Body of pancreas (tissue), 4 donors: ENCODE results near the gene BEST1. TPM values are rescaled to one million over a fixed set of nuclear protein-coding genes. Genes with fewer than 3 reads are reported as not detected.
A peak's percentile ranks its signal among the peaks of the same experiment; 100 is the strongest.

Source experiments
- ATAC-seq: fragments of 150-250 bp; one replicate; pipeline ENCODE4 v1.9.1; 2016
- DNase-seq, 4 donors: peaks; one replicate each; pipeline ENCODE4 v3.0.0-alpha.2; 2019
- H3K27ac ChIP-seq, 4 donors: fragments of 200-600 bp; sonication (generic); 1 replicate in 3 of 4; 2 replicates in 1 of 4; pipeline versions ENCODE4 v1.5.1 to v1.6.1; 2016 to 2019; ENCODE audit warnings: mild to moderate bottlenecking in 1 of 4, mixed read lengths in 1 of 4, moderate library complexity in 1 of 4
- H3K27me3 ChIP-seq, 2 donors: fragments of 200-600 bp; sonication (generic); one replicate each; pipeline ENCODE4 v1.6.0; 2016; ENCODE audit warnings: mild to moderate bottlenecking in 1 of 2
- H3K36me3 ChIP-seq, 2 donors: fragments of 200-600 bp; sonication (generic); replicated peaks in 1 of 2; 2 replicates each; pipeline ENCODE4 v1.5.1; 2016; ENCODE audit warnings: low read depth in 2 of 2; ENCODE audit not compliant: insufficient read depth in 1 of 2
- H3K4me1 ChIP-seq: fragments of 200-600 bp; sonication (generic); one replicate; pipeline ENCODE4 v1.6.0; 2016
- H3K4me3 ChIP-seq, 2 donors: fragments of 200-600 bp; sonication (generic); 1 replicate in 1 of 2; 2 replicates in 1 of 2; pipeline ENCODE4 v1.5.1; 2016 to 2019
- H3K9me3 ChIP-seq, 3 donors: fragments of 200-600 bp; sonication (generic); 1 replicate in 2 of 3; 2 replicates in 1 of 3; pipeline ENCODE4 v1.5.1; 2016
- CTCF ChIP-seq, 7 experiments: fragments of 450-650 bp in 4 of 7; fragments of 200-600 bp in 3 of 7; sonication (generic) in 3 of 7; IDR thresholded peaks; one replicate each; pipeline ENCODE4 v1.5.1; 2016 to 2019; ENCODE audit warnings: antibody characterized with exemption in 7 of 7
- POLR2A ChIP-seq, 3 donors: fragments of 450-650 bp; IDR thresholded peaks; one replicate each; pipeline ENCODE4 v1.6.1; 2016; ENCODE audit warnings: antibody characterized with exemption in 3 of 3, mild to moderate bottlenecking in 2 of 3
- WGBS, 2 donors: methylation state at CpG; one replicate each; pipeline ENCODE4 v1.1.5; 2017; 5-methylcytosine and 5-hydroxymethylcytosine counted together
- intact Hi-C: fragments of 100-400 bp; cut with DNase I; formaldehyde crosslinking; loops from one replicate; pipeline ENCODE4 v1.15.1; 2023
- total RNA-seq, 2 donors: library from RNA; depleted of rRNA; stranded (reverse); fragments of >200 nt; gene quantifications; one replicate each; pipeline ENCODE4 v1.1.0, GENCODE V29; 2016

The BEST1 gene
- total RNA-seq, 2 donors from 2014 or later: 1.6 to 2.6 TPM

GRCh38 chr11:61905067-61905696, 45.0 kb upstream of the BEST1 start:
- Histone ChIP-seq H3K9me3 (no peaks in the 10 kb centered on the region), H3K4me3 (no peak overlapping the region), H3K4me1 (no peaks in the 10 kb centered on the region), H3K27ac (peak overlapping the region in 2 of 4 donors; percentile 46 to 58), H3K36me3 (no peaks in the 10 kb centered on the region), H3K27me3 (no peaks in the 10 kb centered on the region)
- no peak for ATAC-seq
- no peak for DNase-seq
- intact Hi-C loops: no loop called here
- WGBS, 2 donors: 85 to 88% methylated on average over 13 of the region's 13 CpGs
- TF ChIP-seq CTCF (IDR thresholded peaks at IDR 0.05) (no peak), POLR2A (IDR thresholded peaks at IDR 0.05) (no peak)

GRCh38 chr11:61905801-61906521, 44.2 kb upstream of the BEST1 start:
- 82 to 83% methylated on average over 11 to 14 of the region's 14 CpGs for WGBS, 2 donors
- Histone ChIP-seq H3K9me3 (no peaks in the 10 kb centered on the region), H3K4me1 (no peaks in the 10 kb centered on the region), H3K36me3 (no peaks in the 10 kb centered on the region), H3K27ac (no peak overlapping the region), H3K4me3 (no peak overlapping the region), H3K27me3 (no peaks in the 10 kb centered on the region)
- no peak for TF ChIP-seq POLR2A (IDR thresholded peaks at IDR 0.05)
- TF ChIP-seq CTCF (IDR thresholded peaks at IDR 0.05): no peak
- intact Hi-C loops: no loop called here
- DNase-seq (no peak), ATAC-seq (no peak)

- Histone ChIP-seq H3K36me3 (no peaks in the 10 kb centered on the region), H3K9me3 (no peaks in the 10 kb centered on the region), H3K4me1 (no peaks in the 10 kb centered on the region), H3K27ac (no peak overlapping the region), H3K27me3 (no peaks in the 10 kb centered on the region), H3K4me3 (no peak overlapping the region)
- TF ChIP-seq CTCF (IDR thresholded peaks at IDR 0.05): no peak
- TF ChIP-seq POLR2A (IDR thresholded peaks at IDR 0.05): no peak
- no peak for ATAC-seq
- intact Hi-C loops: no loop called here
- 83 to 89% methylated on average over 10 to 14 of the region's 14 CpGs for WGBS, 2 donors
- no peak for DNase-seq
These were observed 43.6 kb upstream of the BEST1 start for GRCh38 chr11:61906522-61906909.

GRCh38 chr11:61907282-61907681, 42.9 kb upstream of the BEST1 start:
- Histone ChIP-seq H3K27ac (no peak overlapping the region), H3K27me3 (no peaks in the 10 kb centered on the region), H3K4me1 (no peaks in the 10 kb centered on the region), H3K36me3 (no peaks in the 10 kb centered on the region), H3K9me3 (no peaks in the 10 kb centered on the region), H3K4me3 (no peak overlapping the region)
- DNase-seq (no peak), ATAC-seq (no peak)
- no peak for TF ChIP-seq CTCF (IDR thresholded peaks at IDR 0.05)
- TF ChIP-seq POLR2A (IDR thresholded peaks at IDR 0.05): no peak
- intact Hi-C loops: no loop called here
- WGBS, 2 donors: 87 to 88% methylated on average over 14 to 17 of the region's 19 CpGs
